Keratinocyte (primary cell): ENCODE measurements around the gene OCEL1.

ENCODE experiments used
- CTCF ChIP-seq, 3 experiments: IDR thresholded peaks in 1 of 3; conservative IDR thresholded peaks in 1 of 3; optimal IDR thresholded peaks in 1 of 3; 2 replicates in 2 of 3; 3 replicates in 1 of 3; pipeline versions ENCODE3 to v1.5.1; 2011; ENCODE audit warnings: low read length in 3 of 3, mild to moderate bottlenecking in 3 of 3, moderate library complexity in 2 of 3, control low read depth in 1 of 3, inconsistent platforms in 1 of 3; ENCODE audit not compliant: insufficient read depth in 2 of 3; ENCODE audit errors: extremely low read depth in 1 of 3
- EZH2 ChIP-seq: IDR thresholded peaks from one replicate; pipeline ENCODE4 v1.6.1; 2012; ENCODE audit warnings: inconsistent platforms, mild to moderate bottlenecking, low read length, moderate library complexity

DNA sequence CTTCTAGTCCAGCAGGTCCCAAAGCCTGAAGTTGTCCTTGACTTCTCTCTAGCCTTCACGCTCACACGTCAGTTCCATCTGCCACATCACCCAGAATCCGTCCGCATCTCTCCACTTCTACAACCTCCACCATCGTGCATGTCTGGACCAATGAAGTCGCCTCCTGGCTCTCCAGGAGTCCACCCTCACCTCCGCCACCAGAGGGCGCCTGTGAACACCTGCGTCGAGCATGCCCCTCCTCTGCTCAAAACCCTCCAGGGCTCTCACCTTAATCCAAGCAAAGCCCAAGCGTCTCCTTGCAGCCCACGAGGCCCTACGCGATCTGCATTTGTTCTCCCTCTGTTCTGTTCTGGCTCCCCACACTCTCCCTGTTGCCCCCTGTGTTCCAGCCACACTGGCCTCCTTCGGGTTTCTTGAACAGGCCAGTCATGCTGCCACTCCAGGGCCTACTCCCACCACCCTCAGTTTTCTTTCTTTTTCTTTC lies 34.9 kb downstream of the OCEL1 start:
- TF ChIP-seq CTCF (optimal IDR thresholded peaks at IDR 0.05 in 1 of 3, IDR thresholded peaks at IDR 0.05 in 1 of 3, conservative IDR thresholded peaks at IDR 0.05 in 1 of 3; ENCODE audit: extremely low read depth in 1 of 3, insufficient read depth in 2 of 3, low read length in 3 of 3) (peak; percentile 95 to 98 (median 98)), EZH2 (no peak)
